GM21390 (cell line): ENCODE measurements around the gene PRDM15.

Experiments used
- ATAC-seq: cut with Tn5 transposase; IDR thresholded peaks from one replicate; pipeline ENCODE4 v1.9.1; 2021; ENCODE audit not compliant: unreplicated experiment

The PRDM15 gene

GRCh38 chr21:41886328-41886727, 7.2 kb upstream of the PRDM15 start:
- no peak for ATAC-seq

GRCh38 chr21:41885341-41886024, 6.3 kb upstream of the PRDM15 start:
- no peak for ATAC-seq

- no peak for ATAC-seq
These were observed 5.4 kb upstream of the PRDM15 start for GRCh38 chr21:41884501-41885030.

- ATAC-seq = no peak
These were observed 4.4 kb upstream of the PRDM15 start for GRCh38 chr21:41883582-41883981.

- no peak for ATAC-seq
These were observed 1.9 kb upstream of the PRDM15 start for GRCh38 chr21:41881051-41881450.

GRCh38 chr21:41880153-41880552, 1.0 kb upstream of the PRDM15 start:
- no peak for ATAC-seq

GRCh38 chr21:41878831-41879189, 334 bp downstream of the PRDM15 start:
- ATAC-seq = peak; percentile 40

GRCh38 chr21:41877901-41878830, 978 bp downstream of the PRDM15 start:
- ATAC-seq = peak; percentile 24

- ATAC-seq = no peak
These were observed 2.1 kb downstream of the PRDM15 start for GRCh38 chr21:41876928-41877652.

- ATAC-seq = no peak
These were observed 2.7 kb downstream of the PRDM15 start for GRCh38 chr21:41876396-41876795.

GRCh38 chr21:41875086-41875485, 4.1 kb downstream of the PRDM15 start:
- ATAC-seq = no peak

GRCh38 chr21:41874611-41875010, 4.5 kb downstream of the PRDM15 start:
- ATAC-seq = no peak

- no peak for ATAC-seq
These were observed 5.7 kb downstream of the PRDM15 start for GRCh38 chr21:41873426-41873825.

GRCh38 chr21:41873005-41873404, 6.1 kb downstream of the PRDM15 start:
- ATAC-seq = no peak

- no peak for ATAC-seq
These were observed 7.7 kb downstream of the PRDM15 start for GRCh38 chr21:41871293-41872030.

GRCh38 chr21:41869771-41870170, 9.4 kb downstream of the PRDM15 start:
- no peak for ATAC-seq

GRCh38 chr21:41868062-41868710, 11.0 kb downstream of the PRDM15 start:
- peak; percentile 55 for ATAC-seq

- no peak for ATAC-seq
These were observed 11.8 kb downstream of the PRDM15 start for GRCh38 chr21:41867313-41867712.

- no peak for ATAC-seq
These were observed 12.8 kb downstream of the PRDM15 start for GRCh38 chr21:41866274-41866809.
